ENCODE data around the gene CMIP.

CMIP gene

GRCh38 chr16:81671738-81672597 lies 227.4 kb downstream of the CMIP start:
- TF ChIP-seq CTBP1 (IDR thresholded peaks at IDR 0.05; ENCODE audit: borderline replicate concordance), result no peak
- no peak for TF ChIP-seq ZNF384 (IDR thresholded peaks at IDR 0.05)
- no peak for TF ChIP-seq FOXK2 (IDR thresholded peaks at IDR 0.05)
- no peak for TF ChIP-seq PKNOX1 (IDR thresholded peaks at IDR 0.05)
- TF ChIP-seq LEF1 (IDR thresholded peaks at IDR 0.05; ENCODE audit: borderline replicate concordance), result no peak
- TF ChIP-seq SP1 (IDR thresholded peaks at IDR 0.05), result no peak
- TF ChIP-seq FOXM1 (IDR thresholded peaks at IDR 0.05; ENCODE audit: borderline replicate concordance), result no peak
- TF ChIP-seq HDGF (IDR thresholded peaks at IDR 0.05; ENCODE audit: borderline replicate concordance), result no peak
- TF ChIP-seq ARNT (IDR thresholded peaks at IDR 0.05), result no peak
- no peak for TF ChIP-seq BHLHE40 (IDR thresholded peaks at IDR 0.05; ENCODE audit: borderline replicate concordance)
- TF ChIP-seq NFRKB (IDR thresholded peaks at IDR 0.05), result no peak
- no peak for DNase-seq (ENCODE audit: extremely low spot score)
- ChIA-PET POLR2A (no interaction called here), CTCF (no interaction called here)

- ChIA-PET CTCF (no interaction called here), POLR2A (no interaction called here)
- DNase-seq (ENCODE audit: extremely low spot score), result no peak
- no peak for TF ChIP-seq TARDBP (IDR thresholded peaks at IDR 0.05)
- TF ChIP-seq LEF1 (IDR thresholded peaks at IDR 0.05; ENCODE audit: borderline replicate concordance), result no peak
These were observed 228.8 kb downstream of the CMIP start for GRCh38 chr16:81673432-81673831.

- POLR2A ChIA-PET, result no interaction called here
- TF ChIP-seq SUZ12 (IDR thresholded peaks at IDR 0.05), result no peak
- TF ChIP-seq ELF4 (IDR thresholded peaks at IDR 0.05), result no peak
- no peak for TF ChIP-seq TARDBP (IDR thresholded peaks at IDR 0.05)
- no peak for TF ChIP-seq ARNT (IDR thresholded peaks at IDR 0.05)
- no peak for TF ChIP-seq BHLHE40 (IDR thresholded peaks at IDR 0.05; ENCODE audit: borderline replicate concordance)
- no peak for TF ChIP-seq L3MBTL2 (conservative IDR thresholded peaks at IDR 0.05)
- no peak for TF ChIP-seq FOXA1 (IDR thresholded peaks at IDR 0.05)
- TF ChIP-seq CTBP1 (IDR thresholded peaks at IDR 0.05; ENCODE audit: borderline replicate concordance), result no peak
- no peak for TF ChIP-seq ZNF384 (IDR thresholded peaks at IDR 0.05)
- no peak for TF ChIP-seq HDGF (IDR thresholded peaks at IDR 0.05; ENCODE audit: borderline replicate concordance)
- TF ChIP-seq LEF1 (IDR thresholded peaks at IDR 0.05; ENCODE audit: borderline replicate concordance), result no peak
- TF ChIP-seq NFRKB (IDR thresholded peaks at IDR 0.05), result no peak
- TF ChIP-seq SP1 (IDR thresholded peaks at IDR 0.05), result no peak
- TF ChIP-seq FOXM1 (IDR thresholded peaks at IDR 0.05; ENCODE audit: borderline replicate concordance), result no peak
- no peak for TF ChIP-seq FOXK2 (IDR thresholded peaks at IDR 0.05)
- TF ChIP-seq PKNOX1 (IDR thresholded peaks at IDR 0.05), result no peak
- DNase-seq (ENCODE audit: extremely low spot score), result no peak
- CTCF ChIA-PET, result interaction anchor here (1.0 kb wide), 1 partner anchor 271 kb away, joined by 3 read pairs; no protein-coding TSS in a partner anchor
These were observed 231.1 kb downstream of the CMIP start for GRCh38 chr16:81675662-81676061.

GRCh38 chr16:81676066-81676882 lies 231.7 kb downstream of the CMIP start:
- ChIA-PET POLR2A (no interaction called here), CTCF (no interaction called here)
- DNase-seq (ENCODE audit: extremely low spot score), result no peak
- TF ChIP-seq FOXM1 (IDR thresholded peaks at IDR 0.05; ENCODE audit: borderline replicate concordance), result no peak
- TF ChIP-seq FOXK2 (IDR thresholded peaks at IDR 0.05), result no peak
- no peak for TF ChIP-seq NFRKB (IDR thresholded peaks at IDR 0.05)
- no peak for TF ChIP-seq ZNF384 (IDR thresholded peaks at IDR 0.05)
- TF ChIP-seq LEF1 (IDR thresholded peaks at IDR 0.05; ENCODE audit: borderline replicate concordance), result no peak
- TF ChIP-seq HDGF (IDR thresholded peaks at IDR 0.05; ENCODE audit: borderline replicate concordance), result no peak

- ChIA-PET POLR2A (no interaction called here), CTCF (no interaction called here)
- TF ChIP-seq HDGF (IDR thresholded peaks at IDR 0.05; ENCODE audit: borderline replicate concordance) (no peak), FOXK2 (IDR thresholded peaks at IDR 0.05) (no peak), FOXA1 (IDR thresholded peaks at IDR 0.05) (no peak), NFRKB (IDR thresholded peaks at IDR 0.05) (no peak), SUZ12 (IDR thresholded peaks at IDR 0.05) (no peak), L3MBTL2 (conservative IDR thresholded peaks at IDR 0.05) (no peak), TARDBP (IDR thresholded peaks at IDR 0.05) (no peak), SP1 (IDR thresholded peaks at IDR 0.05) (no peak)
- DNase-seq (ENCODE audit: extremely low spot score), result no peak
These were observed 232.5 kb downstream of the CMIP start for GRCh38 chr16:81676883-81677737.
